K562 (cell line): Measurements from ENCODE around the gene GTSE1. TPM values are rescaled to one million over a fixed set of nuclear protein-coding genes. Genes with fewer than 3 reads are reported as not detected.
A peak's percentile ranks its signal among the peaks of the same experiment; 100 is the strongest.

Experiments used
- ATAC-seq: fragments of 200-7000 bp; cut with Tn5 transposase; 3 replicates; pipeline ENCODE4 v1.9.1; 2020; ENCODE audit warnings: moderate library complexity
- BruUV-seq: library from RNA; stranded (reverse); fragments of 400-500 nt; replicated peaks from 2 replicates; lab custom pipeline; 2021; lab: Mats Ljungman, UMichigan
- CTCF ChIA-PET: fragments of 300-600 bp; formaldehyde crosslinking; extraction: SDS; loops from one replicate; lab custom pipeline; 2021; ENCODE audit warnings: low intra/inter-chr PET ratio; lab: Yijun Ruan, JAX
- POLR2A ChIA-PET: fragments of 300-600, 350-650 bp; sonication (Branson Sonifier 250); formaldehyde crosslinking; extraction: SDS; loops from one replicate; lab custom pipeline; 2021; ENCODE audit warnings: antibody characterized with exemption, inconsistent platforms; lab: Yijun Ruan, JAX
- DNase-seq, 4 experiments: peaks; one replicate each; pipeline versions ENCODE4 v3.0.0 to v3.0.0-alpha.2; 2011 to 2018; ENCODE audit warnings: low spot score in 3 of 4, mixed read lengths in 3 of 4; ENCODE audit errors: extremely low read depth in 1 of 4
- FAIRE-seq: peaks from 2 replicates; lab custom pipeline; 2011; peaks lifted over from hg19 to GRCh38; lab: Jason Lieb, UNC
- H2AFZ ChIP-seq: 2 replicates; pipeline ENCODE4 v1.6.0; 2011; ENCODE audit warnings: low read depth, low read length, control low read depth, inconsistent platforms
- H3K27ac ChIP-seq: fragments of 200-600 bp; 3 replicates; pipeline ENCODE4 v1.8.0; 2011; ENCODE audit warnings: low read depth, mild to moderate bottlenecking, control low read depth, inconsistent platforms, low read length, moderate library complexity, mixed read lengths; ENCODE audit errors: extremely low read depth
- H3K27me3 ChIP-seq, 2 experiments: fragments of 300-600 bp in 1 of 2; 2 replicates in 1 of 2; 3 replicates in 1 of 2; pipeline versions ENCODE4 v1.6.0 to v1.8.0; 2011; ENCODE audit warnings: inconsistent platforms in 2 of 2, low read length in 2 of 2, mild to moderate bottlenecking in 1 of 2, mixed read lengths in 1 of 2, moderate library complexity in 1 of 2; ENCODE audit not compliant: control insufficient read depth in 2 of 2, insufficient read depth in 2 of 2
- H3K36me3 ChIP-seq: fragments of 300-600 bp; 3 replicates; pipeline ENCODE4 v1.8.0; 2011; ENCODE audit warnings: mild to moderate bottlenecking, low read length, inconsistent platforms; ENCODE audit not compliant: control insufficient read depth, insufficient read depth
- H3K4me1 ChIP-seq, 2 experiments: fragments of 200-600 bp in 1 of 2; replicated peaks in 1 of 2; 2 replicates in 1 of 2; 3 replicates in 1 of 2; pipeline versions ENCODE4 v1.5.1 to v1.8.0; 2011; ENCODE audit warnings: inconsistent platforms in 2 of 2, low read length in 2 of 2, mild to moderate bottlenecking in 1 of 2, mixed read lengths in 1 of 2, moderate library complexity in 1 of 2; ENCODE audit not compliant: control insufficient read depth in 2 of 2, insufficient read depth in 2 of 2
- H3K4me2 ChIP-seq: 2 replicates; pipeline ENCODE4 v1.6.1; 2011; ENCODE audit warnings: low read length, control low read depth, inconsistent platforms, mixed read lengths; ENCODE audit not compliant: insufficient read depth
- H3K4me3 ChIP-seq: fragments of 200-600 bp; sonication (generic), shearing (Covaris generic); 2 replicates; pipeline ENCODE4 v1.5.1; 2016; ENCODE audit warnings: control low read depth, inconsistent platforms
- H3K79me2 ChIP-seq: fragments of 200-600 bp; 3 replicates; pipeline ENCODE4 v1.8.0; 2011; ENCODE audit warnings: low read length, inconsistent platforms; ENCODE audit not compliant: control insufficient read depth, insufficient read depth
- H3K9ac ChIP-seq, 2 experiments: 2 replicates each; pipeline versions ENCODE4 v1.6.0 to v1.6.1; 2011; ENCODE audit warnings: low read depth in 2 of 2, low read length in 2 of 2, control low read depth in 1 of 2, inconsistent platforms in 1 of 2, mild to moderate bottlenecking in 1 of 2, mixed read lengths in 1 of 2; ENCODE audit not compliant: insufficient read depth in 1 of 2
- H3K9me1 ChIP-seq: one replicate; pipeline ENCODE4 v1.6.0; 2011; ENCODE audit warnings: inconsistent platforms, mild to moderate bottlenecking, low read length, moderate library complexity; ENCODE audit not compliant: control insufficient read depth, insufficient read depth
- H3K9me3 ChIP-seq: replicated peaks from 2 replicates; pipeline ENCODE4 v1.5.1; 2011; ENCODE audit warnings: low read depth, low read length, inconsistent platforms; ENCODE audit not compliant: control insufficient read depth, insufficient read depth
- H4K20me1 ChIP-seq: replicated peaks from 2 replicates; pipeline ENCODE4 v1.6.1; 2011; ENCODE audit warnings: low read length, inconsistent platforms, mixed read lengths; ENCODE audit not compliant: control insufficient read depth, insufficient read depth
- FOXP1 ChIP-seq: sonication (generic); formaldehyde crosslinking; IDR thresholded peaks from 2 replicates; pipeline ENCODE4 v1.8.0; 2022; ENCODE audit warnings: mild to moderate bottlenecking, missing genetic modification reagents
- HNRNPK ChIP-seq: fragments of 200-400 bp; formaldehyde crosslinking; IDR thresholded peaks from one replicate; pipeline ENCODE4 v1.6.1; 2018; ENCODE audit warnings: mild to moderate bottlenecking, low read depth, low read length; ENCODE audit not compliant: poor library complexity, severe bottlenecking
- NCOA2 ChIP-seq, 2 experiments: fragments of 450-650 bp; IDR thresholded peaks; 2 replicates each; pipeline ENCODE4 v1.6.1; 2018; ENCODE audit warnings: mild to moderate bottlenecking in 2 of 2, moderate library complexity in 1 of 2; ENCODE audit not compliant: partially characterized antibody in 2 of 2
- POLR2G ChIP-seq: fragments of 200-400 bp; formaldehyde crosslinking; IDR thresholded peaks from 2 replicates; pipeline ENCODE4 v1.6.1; 2017; ENCODE audit warnings: low read depth, mild to moderate bottlenecking, antibody characterized with exemption, low read length, moderate library complexity
- RBM17 ChIP-seq: fragments of 200-400 bp; formaldehyde crosslinking; IDR thresholded peaks from 2 replicates; pipeline ENCODE4 v1.6.1; 2017; ENCODE audit warnings: low read depth, mild to moderate bottlenecking, low read length, borderline replicate concordance
- WGBS: fragments of 100-300 bp; shearing (Covaris generic); methylation state at CpG from one replicate; pipeline ENCODE4 v1.1.6; 2016; ENCODE audit warnings: low coverage, mixed read lengths; ENCODE audit not compliant: insufficient coverage; ENCODE audit errors: missing lambda C conversion rate; 5-methylcytosine and 5-hydroxymethylcytosine counted together
- in situ Hi-C: fragments of 300-500 bp; cut with MboI; formaldehyde crosslinking; loops from 4 replicates; pipeline ENCODE4 v1.15.0; 2018; ENCODE audit warnings: inconsistent platforms, mixed read lengths
- intact Hi-C: fragments of 100-400 bp; cut with micrococcal nuclease; formaldehyde crosslinking; loops from 2 replicates; pipeline ENCODE4 v1.14.2; 2022
- polyA plus RNA-seq, 8 experiments: library from polyadenylated mRNA; depleted of rRNA in 4 of 8; stranded (reverse) in 5 of 8; unstranded in 3 of 8; fragments of >200 nt; fragmentation: Nextera tagmentation in 2 of 8; fragmentation: Illumina TruSeq in 1 of 8; extraction: Ambion mirVana in 2 of 8; extraction: Trizol in 1 of 8; gene quantifications; 2 replicates each; pipeline versions ENCODE4 v1.2.1 to v1.2.3, GENCODE V29; 2011 to 2014; ENCODE audit warnings: inconsistent platforms in 1 of 8, missing spikeins in 1 of 8
- total RNA-seq, 7 experiments: library from RNA; depleted of rRNA in 6 of 7; stranded (reverse); fragments of >200 nt in 6 of 7; fragmentation: Illumina TruSeq in 2 of 7; extraction: Trizol in 2 of 7; gene quantifications; 2 replicates each; pipeline versions ENCODE4 v1.2.1 to v1.2.3, GENCODE V29; 2011 to 2021; ENCODE audit warnings: low replicate concordance in 1 of 7

GTSE1 gene
- total and polyA plus RNA-seq, 9 of the 15 experiments (the other 6 are each of a cell fraction or from before 2014, with no cell fraction given), result 2.5 to 22.5 (median 12.9) TPM

GRCh38 chr22:46287873-46288751 is 8.6 kb upstream of the GTSE1 start:
- FAIRE-seq, result no peak
- Histone ChIP-seq H3K27me3 (no peaks in the 10 kb centered on the region), H4K20me1 (no peaks in the 10 kb centered on the region), H3K36me3 (peaks cover 38% of the 10 kb centered on the region), H3K4me2 (no peak overlapping the region), H3K9me3 (no peaks in the 10 kb centered on the region), H3K4me3 (no peak overlapping the region), H3K4me1 (peaks cover 0 to 19% of the 10 kb centered on the region in 2 experiments; a peak in 1 of 5 replicates), H3K9me1 (no peaks in the 10 kb centered on the region), H3K27ac (no peak overlapping the region), H3K9ac (no peak overlapping the region; a peak in 1 of 4 replicates), H3K79me2 (no peaks in the 10 kb centered on the region), H2AFZ (no peak overlapping the region)
- in situ Hi-C loops, result no loop called here
- ChIA-PET CTCF (no interaction called here), POLR2A (interaction anchor here (0.7 to 0.8 kb wide), 2 partner anchors 10 to 20 kb away, joined by 3 to 4 read pairs; no protein-coding TSS in a partner anchor)
- DNase-seq, result no peak
- 86% methylated on average over 20 of the region's 24 CpGs for WGBS
- intact Hi-C loops, result no loop called here
- TF ChIP-seq FOXP1 (CRISPR knock-in tag), result no peak
- TF ChIP-seq NCOA2 (IDR thresholded peaks at IDR 0.05; ENCODE audit: partially characterized antibody in 2 of 2), result no peak
- TF ChIP-seq POLR2G, result peak; percentile 53
- BruUV-seq, result no TSS peak
- no peak for ATAC-seq

GRCh38 chr22:46288846-46289243 is 7.8 kb upstream of the GTSE1 start:
- no peaks in the 10 kb centered on the region for H3K9me3 ChIP-seq
- intact Hi-C loops (no loop called here), in situ Hi-C loops (no loop called here)
- H3K27ac ChIP-seq, result no peak overlapping the region
- no peak overlapping the region for H3K4me3 ChIP-seq
- CTCF ChIA-PET, result no interaction called here
- FAIRE-seq (no peak), DNase-seq (no peak), ATAC-seq (no peak)
- no peak overlapping the region for H3K4me2 ChIP-seq
- H4K20me1 ChIP-seq, result no peaks in the 10 kb centered on the region
- 88% methylated on average over 6 of the region's 7 CpGs for WGBS
- peak overlapping the region in 1 of 2 experiments; percentile 35; a peak in 1 of 4 replicates for H3K9ac ChIP-seq
- H3K79me2 ChIP-seq, result no peaks in the 10 kb centered on the region
- no peak overlapping the region for H2AFZ ChIP-seq
- no peak for TF ChIP-seq HNRNPK
- no peak for TF ChIP-seq RBM17
- H3K27me3 ChIP-seq, result no peaks in the 10 kb centered on the region
- H3K4me1 ChIP-seq, result peaks cover 0 to 19% of the 10 kb centered on the region in 2 experiments; a peak in 2 of 5 replicates
- no TSS peak for BruUV-seq
- no peaks in the 10 kb centered on the region for H3K9me1 ChIP-seq
- POLR2A ChIA-PET, result interaction anchor here (0.8 kb wide), 1 partner anchor 20 kb away, joined by 4 read pairs; no protein-coding TSS in a partner anchor
- peaks cover 34% of the 10 kb centered on the region for H3K36me3 ChIP-seq
